KG1 (cell line): ENCODE data around the gene CACNB1.
A peak's percentile ranks its signal among the peaks of the same experiment; 100 is the strongest.

Experiments
- DNase-seq: peaks from one replicate; lab custom pipeline; 2025; lab: John Stamatoyannopoulos, UW

Gene CACNB1

DNA sequence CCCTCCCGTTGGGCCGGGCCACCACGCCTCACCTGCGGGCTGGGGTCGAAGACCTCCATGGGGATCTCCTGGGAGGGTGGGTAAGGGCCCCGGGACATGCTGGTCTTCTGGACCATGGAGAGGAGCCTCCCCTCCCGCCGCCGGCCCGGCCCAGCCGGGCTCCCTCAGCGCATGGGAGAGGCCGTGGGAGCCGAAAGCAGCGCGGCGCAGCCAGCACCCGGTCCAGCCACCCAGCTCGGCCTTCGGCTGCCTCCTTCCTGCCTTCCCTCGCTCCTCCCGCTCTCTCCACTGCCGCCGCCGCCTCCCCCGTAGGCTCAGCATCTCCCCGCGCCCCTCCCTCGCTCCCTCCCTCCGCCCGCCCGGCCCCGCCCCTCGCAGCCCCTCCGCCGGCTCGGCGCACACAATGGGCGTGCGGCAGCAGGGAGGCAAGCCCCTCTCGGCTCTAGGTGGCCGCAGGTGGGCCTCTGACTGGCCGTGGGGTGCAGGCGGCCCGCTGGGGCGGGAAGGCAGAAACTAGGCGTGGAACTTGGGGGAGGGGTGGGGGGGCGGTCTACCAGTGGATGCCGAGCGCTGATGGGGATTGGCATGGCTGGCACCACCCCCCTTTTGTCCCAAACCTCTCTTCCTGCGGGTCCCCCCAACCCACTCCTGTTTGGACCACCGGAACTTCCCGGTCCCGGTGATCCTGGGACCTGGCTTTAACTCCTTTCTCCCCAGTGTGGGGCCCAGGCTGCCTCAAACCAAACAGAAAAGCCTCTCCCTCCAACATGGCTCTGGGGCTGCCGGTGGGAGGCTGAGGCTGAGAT, at the start of gene CACNB1:
Gene CACNB1, minus strand, starts transcription at position 290 of the 806 bp plus-strand sequence. Its CDS starts 174 bp downstream, at position 116.
- DNase-seq, result peak; percentile 31

DNA sequence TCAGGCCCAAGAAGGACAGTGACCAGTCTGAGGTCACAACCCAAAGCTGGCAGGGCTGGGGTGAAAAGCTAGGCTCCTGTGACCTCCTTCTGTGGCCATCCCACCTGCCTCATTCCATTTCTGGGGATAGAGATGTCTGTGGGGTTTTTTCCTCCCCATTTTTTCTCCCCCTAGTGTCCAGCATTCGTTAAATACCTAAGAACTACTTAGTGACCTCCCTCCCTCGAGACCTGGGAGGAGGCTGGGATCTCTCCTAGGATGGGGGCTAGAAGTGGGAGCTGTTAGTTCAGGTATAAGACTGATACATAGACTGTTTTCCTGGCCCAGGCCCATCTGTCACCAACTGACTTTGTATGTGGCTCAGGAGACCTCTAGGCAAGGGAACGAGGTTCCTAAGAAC, 48.8 kb upstream of the CACNB1 start:
- no peak for DNase-seq

DNA sequence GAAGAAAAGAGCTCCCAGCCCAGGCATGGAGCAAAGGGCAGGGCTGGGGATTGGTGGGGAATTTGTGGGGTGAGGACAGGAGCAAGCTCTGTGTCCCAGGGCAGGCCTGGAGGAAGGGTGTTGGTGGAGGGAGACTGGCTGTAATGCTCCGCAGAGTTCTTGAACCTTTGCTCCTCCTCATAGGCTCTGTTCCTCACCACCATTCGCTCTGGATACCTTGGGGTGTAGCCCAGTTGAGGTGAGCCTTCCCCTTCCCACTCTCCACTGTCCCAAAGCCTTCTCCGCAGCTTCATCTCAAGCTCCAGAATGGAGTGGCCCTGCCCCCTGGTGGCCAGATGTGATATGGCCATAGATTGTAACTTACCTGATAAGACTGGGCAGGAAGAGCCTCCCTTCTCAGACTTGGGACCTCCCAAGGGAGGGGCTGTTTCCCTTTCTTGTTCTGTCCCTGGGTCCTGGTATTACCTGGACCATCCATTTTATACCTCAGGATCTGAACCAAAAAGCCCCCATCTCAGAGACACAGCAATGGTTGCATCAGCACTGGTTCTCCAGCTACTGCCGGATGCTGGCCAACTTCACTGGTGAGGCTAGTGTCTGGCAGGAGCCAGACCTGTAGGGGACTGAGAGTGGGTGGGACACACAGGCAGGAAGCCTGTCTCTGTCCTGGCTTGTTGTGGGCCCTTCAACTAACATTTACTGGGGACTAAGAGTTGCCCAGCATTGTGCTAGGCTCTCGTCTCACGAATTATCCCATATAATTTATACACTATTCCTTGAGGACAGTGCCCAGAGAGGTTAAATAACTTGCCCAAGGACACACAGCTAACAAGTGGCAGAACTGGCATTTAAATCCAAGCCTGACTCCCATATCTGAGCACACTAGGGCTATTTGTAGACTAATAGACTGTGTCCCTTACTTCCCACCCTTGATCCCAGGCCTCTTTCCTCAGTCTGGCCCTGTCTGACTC, 47.4 kb upstream of the CACNB1 start:
- DNase-seq, result peak; percentile 71

DNA sequence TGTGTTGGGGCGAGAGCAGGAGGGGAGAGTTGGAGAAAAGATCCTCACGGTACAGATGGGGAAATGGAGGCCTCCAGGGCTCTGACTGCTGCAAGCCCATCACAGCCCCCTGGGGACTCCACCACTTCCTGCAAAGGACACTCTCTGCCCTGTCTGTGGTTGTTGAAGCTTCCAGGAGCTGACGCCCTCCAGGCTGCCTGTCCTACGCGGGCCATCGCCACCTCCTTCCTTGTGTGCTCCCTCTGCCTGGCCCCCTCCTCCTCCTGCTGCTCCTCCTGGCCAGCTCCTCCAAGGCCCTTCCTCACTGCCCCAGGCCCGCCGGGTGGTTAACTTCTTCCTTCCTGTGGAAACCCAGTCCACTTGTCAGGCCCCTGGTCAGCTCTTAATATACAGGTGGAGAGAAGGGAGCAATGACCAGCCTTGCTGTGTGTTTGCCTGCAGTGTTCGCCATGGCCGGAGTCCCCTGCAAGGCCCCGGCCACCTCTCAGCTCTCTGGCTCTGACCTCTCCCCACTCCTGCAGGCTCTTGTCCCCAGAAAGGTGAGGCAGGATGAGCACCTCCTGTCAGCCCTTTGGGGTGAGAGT, 46.6 kb upstream of the CACNB1 start:
- DNase-seq, result no peak

DNA sequence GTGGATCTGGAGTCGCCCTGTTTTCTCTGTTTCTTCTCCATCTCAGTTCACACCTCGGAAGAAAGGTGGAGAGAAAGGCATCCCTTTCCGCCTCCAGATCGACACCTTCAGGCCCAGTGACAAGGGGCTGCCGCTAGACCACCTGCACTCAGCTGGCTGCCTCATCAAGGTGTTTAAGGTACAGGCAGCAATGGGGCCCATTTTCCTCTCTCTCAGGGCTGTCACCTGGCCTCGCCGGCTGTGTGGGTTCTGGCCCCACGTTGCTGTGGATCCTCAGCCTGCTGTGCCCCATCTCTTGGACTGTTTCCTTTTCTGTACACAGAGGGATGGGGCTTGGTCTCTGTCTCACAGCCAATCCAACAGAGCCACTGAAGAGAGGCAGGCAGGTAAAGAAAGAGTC, 45.7 kb upstream of the CACNB1 start:
- DNase-seq, result no peak

DNA sequence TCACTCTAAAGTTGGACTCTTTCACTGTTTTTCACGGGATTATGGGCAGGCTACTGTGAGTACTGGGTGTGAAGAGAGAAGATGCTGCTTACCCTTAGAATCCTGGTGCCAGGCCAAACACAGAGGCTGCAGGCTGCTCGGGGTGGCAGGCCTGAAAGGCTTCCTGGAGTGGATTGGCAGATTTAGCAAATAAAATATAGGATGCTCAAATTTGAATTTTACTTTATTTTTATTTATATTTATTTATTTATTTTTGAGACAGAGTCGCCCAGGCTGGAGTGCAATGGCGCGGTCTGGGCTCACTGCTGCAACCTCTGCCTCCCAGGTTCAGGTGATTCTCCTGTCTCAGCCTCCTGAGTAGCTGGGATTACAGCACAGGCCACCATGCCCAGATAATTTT, 43.2 kb upstream of the CACNB1 start:
- DNase-seq, result no peak

DNA sequence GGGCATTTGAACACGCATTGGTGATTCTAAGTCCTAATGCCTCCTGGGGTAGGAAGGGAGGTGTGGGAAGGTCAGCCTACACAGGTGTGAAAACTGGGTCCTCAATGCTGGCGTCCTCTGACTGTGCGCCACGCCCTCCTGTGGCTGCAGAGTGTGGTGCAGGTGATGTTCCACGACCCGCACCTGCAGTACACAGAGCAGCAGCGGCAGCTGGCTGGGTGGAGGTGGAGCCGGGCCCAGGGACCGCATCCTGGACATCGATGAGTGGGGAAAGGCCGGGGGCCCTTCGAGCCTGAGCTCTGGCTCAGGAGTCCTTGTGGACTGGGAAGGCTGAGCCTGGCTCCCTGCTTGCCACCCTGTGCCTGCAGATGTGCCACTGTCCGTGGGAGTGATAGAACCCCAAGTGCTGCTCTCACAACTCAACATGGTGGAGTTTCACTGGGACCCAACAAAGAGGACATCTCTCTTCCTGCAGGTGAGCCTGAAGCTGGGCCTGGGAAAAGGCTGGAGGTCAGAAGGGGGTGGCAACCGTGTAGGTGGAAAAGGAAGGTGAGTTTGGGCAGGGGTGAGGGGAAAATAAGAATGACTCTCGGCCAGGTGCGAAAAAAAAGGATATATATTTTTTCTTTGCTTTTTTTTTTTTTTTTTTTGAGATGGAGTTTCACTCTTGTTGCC, 42.3 kb upstream of the CACNB1 start:
- no peak for DNase-seq

DNA sequence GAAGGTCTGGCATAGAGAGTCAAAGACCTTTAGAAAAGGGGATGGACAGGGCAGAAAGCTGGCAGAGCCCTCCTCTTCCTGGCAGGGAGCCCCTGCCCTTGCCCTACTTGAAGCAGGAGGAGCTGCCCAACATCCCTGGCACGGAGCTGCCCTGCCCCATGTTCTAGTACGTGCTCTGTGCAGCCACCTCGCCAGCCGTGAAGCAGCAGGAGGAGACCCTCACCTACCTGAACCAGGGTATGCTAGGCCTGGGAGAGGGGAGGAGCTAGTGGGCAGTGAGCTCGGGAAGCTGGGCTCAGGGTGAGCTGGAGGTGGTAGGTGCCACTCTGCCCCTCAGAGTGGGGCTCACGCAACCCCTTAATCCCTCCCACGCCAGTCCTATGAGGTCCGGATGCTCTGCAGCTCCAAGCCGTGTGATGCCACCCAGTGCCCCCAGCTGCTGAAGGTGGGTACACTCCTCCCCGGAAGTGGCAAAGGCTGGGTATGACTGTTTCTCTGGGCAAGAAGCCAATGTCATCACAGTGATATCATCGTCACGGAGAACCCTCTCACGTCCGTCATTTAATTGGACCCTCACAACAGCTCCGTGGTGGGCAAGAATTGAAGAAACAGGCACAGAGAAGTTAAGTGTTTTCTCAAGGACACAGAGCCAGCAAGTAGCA, 41.0 kb upstream of the CACNB1 start:
- DNase-seq, result no peak

DNA sequence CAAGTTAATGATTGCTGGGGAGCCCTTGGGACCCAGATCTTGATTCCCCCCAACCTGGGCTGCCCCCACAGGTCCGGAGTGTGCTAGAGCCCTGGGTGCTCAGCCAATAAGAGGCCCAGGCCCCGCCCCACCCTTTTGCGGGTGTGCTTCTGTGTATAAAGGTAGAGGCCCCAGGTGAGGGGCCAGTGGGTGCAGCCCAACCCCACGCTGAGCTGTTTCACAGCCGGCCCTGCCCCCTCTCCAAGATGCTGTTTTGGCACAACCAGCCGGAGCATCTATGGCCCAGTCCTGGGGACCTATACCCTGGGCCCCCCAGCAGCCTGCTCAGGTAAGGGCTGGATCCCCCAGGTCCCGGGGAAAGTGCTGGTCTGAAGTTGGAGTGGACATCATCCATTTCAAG, 40.1 kb upstream of the CACNB1 start:
- no peak for DNase-seq

DNA sequence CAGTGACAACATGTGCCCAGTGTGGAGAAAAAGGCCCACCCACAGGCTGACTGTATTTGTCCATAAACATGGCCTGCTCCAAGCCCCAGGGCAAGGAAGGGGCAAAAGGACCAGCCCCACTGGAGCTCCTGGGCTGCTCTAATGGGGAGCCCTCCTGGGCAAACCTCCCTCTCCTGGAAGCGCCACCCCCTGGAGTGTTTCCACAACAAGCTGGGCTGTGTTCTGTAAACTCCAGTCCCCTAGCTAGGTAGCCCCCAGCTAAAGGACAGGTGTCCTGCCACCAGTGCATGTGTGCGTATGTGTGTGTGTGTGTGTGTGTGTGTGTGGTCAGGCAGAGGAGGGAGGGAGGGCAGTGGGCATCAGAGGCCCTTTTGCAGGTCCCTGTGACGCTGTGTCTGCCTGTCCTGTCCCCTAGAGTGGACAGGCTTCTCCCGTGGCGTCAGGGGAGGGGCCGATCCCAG, 39.5 kb upstream of the CACNB1 start:
- DNase-seq, result no peak

DNA sequence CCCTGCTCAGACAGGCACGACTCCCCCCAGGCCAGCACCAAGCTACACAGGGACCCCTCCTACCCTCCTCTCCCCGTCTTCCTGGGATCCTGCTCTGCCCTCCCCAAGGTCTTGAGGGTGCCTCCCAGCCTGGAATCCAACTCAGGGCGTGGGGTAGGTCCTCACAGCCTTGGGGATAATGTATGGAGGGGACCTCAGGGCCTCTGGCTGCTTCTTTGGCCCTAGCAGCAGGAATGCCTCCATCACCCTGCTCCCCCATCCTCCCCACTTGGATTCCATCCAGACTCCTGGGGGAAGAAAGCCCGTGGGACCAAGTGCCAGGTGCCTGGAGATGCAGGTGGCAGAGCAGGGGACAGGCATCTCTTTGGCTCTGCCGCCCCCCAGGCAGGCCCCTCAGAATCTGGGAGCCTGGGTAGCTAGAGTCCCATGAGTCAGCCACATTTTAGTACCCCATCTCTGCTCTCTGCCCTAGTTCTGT, 39.0 kb upstream of the CACNB1 start:
- DNase-seq, result no peak

DNA sequence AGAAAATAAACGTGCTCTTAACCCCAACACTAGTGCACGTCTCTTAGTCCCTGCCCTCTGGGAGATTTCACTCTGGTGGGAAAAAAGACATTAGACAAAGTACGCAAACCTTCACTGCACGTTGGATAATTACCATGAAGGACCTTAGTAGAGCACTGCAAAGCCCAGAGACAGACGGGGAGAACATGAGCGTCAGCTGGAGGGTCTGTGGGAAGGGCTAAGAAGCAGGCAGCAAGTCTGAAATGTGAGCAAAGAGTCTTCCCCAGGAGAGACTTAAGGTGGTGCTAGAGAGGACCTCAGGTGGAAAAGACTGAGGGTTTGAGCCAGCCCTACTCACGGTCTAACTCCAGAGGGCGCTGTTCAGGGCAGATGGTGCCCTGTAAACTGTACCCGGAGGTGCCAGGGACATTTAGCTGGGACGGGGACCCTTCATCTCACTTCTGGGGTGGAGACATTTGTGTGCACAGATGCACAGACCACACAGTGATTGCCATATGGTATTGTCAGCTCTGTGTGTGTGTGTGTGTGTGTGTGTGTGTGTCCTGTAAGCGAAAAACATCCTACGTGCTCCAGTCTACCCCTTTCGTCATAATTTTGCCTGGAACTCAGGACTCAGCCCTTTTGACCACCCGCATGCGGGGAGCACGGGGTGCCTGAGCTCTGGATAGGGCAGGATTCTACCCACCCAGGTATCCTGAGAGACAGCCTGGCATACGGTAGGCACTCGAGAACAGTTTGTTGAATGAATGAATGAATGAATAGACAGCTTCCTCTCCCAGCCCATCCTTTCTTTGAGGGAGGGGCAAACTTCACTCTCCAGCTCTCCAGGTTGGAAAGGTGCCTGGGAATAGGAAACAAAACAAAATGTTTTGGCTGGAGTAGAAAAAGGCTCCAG, 38.3 kb upstream of the CACNB1 start:
- DNase-seq, result peak; percentile 65

DNA sequence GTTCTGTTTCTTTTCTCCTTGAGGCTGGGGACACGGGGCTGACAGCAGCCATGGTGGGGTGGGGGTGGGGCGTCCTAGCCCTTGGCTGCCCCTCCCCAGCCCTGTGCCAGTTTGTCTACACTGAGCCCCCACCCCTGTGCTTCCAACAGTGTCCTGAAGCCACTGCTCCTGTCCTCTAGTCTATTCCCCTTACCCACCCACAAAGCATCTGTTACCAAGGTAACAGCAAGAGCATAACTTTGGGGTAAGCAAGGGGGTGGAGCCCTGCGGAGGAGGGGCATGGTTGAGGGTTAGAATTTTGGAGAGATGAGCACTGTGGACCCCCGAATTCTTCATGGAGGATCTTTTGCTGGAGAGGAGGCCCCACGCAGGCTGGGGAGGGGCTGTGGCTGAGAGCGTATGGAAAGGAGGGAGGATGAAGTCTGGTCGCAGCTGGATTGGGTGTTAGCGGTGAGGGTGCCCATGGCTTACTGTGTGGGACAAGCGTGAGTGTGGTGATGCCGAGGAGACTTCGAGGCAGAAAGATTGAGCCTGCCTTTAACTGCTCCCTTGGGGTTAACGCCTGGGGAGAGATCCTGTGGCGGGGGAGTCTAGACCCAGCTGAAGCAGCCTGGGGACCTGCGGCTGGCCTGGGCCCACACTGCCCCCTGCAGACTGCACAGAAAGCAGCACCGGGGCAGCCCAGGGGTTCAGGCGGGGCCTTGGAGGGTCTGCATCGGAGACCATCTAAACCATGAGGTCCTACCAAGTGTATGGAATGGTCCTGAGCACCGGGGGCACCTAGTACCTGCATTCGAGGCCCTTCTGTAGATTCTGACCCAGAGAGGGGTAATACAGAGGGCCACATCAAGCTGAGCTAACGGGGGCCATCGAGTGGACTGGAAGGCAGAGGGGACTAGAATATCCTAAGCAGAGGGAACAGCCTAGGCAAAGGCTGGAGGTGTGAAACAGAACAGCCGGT, 34.4 kb upstream of the CACNB1 start:
- DNase-seq, result peak; percentile 14

DNA sequence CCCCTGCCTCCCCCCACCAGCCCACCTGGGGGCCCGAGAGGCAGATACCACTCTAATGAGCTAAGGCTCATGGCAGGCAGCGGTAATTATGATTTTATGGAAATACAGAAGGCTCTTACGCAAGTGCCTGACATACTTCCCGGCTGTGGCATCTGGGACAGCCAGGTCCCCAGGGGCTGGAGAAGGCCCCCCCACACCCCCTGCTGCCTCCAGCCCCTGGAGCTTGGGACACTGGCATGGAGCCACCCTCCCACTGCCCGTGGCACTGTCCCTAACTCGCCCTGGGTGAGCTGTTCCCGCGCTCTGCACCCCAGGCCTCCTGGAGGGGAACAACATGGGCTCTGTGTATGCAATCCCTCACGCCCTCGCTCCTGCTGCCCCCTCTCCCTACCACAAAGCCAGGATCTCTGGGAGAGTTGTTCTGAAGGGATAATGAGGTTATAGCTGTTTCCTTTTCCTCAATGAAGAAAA, 33.7 kb upstream of the CACNB1 start:
- DNase-seq, result no peak

DNA sequence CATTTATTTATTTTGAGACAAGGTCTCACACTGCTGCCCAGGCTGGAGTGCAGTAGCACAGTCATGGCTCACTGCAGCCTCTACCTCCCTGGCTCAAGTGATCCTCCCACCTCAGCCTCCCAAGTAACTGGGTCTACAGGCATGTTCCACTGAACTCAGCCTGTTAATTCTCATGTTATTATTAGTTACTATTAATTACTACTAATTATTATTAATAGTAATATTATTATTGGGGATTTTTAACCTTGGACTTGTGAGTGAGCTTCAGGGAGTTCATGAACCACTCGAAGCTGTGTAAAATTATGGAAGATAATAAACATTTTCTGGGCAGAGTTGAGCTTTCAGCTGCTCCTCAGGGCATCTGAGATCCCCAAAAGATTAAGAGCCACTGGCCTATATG, 32.9 kb upstream of the CACNB1 start:
- no peak for DNase-seq

DNA sequence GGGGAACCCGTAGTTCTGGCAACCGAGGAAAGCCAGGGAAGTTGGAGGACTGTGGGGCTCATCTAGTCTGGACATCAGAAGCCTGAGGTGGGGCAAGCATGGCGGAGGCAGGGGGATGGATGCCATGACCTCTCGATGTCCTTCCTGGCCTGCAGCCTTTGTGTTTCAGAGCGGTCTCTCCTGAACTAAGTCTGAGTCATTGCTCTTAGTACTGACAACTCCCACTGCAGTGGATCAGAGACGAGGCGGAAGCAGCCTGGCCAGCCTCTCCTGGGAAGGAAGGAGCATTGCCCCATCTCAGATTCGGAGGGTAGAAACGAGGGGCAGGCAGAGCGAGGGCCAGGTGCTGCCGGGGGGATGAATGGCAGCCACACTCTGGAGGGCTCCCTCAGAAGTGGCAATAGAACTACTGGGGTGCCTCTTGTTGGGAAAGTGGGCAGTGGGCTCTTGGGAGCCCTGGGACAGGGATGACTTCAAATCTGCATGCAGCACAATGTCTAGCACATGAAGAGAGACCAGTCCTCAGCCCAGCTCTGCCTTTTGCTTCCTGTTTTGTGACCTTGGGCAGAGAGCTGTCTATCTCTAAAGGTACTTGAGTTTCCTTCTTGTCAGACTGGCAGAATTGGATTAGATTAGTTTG, 31.9 kb upstream of the CACNB1 start:
- DNase-seq, result no peak

DNA sequence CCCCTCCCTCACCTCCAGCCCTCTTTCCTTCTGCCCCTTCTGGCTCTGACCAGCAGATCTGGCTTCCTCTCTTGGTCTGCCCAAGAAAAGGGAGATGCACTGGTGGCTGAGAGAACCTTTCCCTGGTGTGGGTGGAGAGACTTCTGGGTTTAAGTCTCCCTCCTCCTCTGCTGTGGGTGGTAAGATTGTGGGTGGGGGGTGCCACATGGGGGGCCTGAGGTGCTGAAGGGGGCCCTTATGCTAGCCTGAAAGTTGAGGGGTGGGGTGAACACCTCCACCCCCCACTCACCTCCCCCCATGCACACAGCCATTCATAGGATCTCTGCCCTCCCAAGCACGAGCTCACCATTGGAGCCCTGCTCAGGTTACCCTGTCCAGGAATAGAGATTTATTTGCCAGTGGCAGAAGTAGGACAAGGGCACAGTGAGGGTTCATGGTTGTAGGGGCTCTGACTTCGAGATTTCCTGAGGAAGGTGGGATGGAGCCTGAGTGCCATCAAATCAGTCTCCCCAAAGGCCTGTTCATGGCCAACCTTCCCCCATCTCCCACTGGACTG, 30.0 kb upstream of the CACNB1 start:
- no peak for DNase-seq
